HEK293T (cell line): ENCODE measurements around the gene TRPM3.

Experiments
- FOXA1 ChIP-seq: fragments of 450-650 bp; IDR thresholded peaks from 2 replicates; pipeline ENCODE4 v1.6.1; 2016; ENCODE audit warnings: mild to moderate bottlenecking
- FOXM1 ChIP-seq: fragments of 450-650 bp; IDR thresholded peaks from 2 replicates; pipeline ENCODE4 v1.6.1; 2017; ENCODE audit warnings: mild to moderate bottlenecking, borderline replicate concordance
- L3MBTL2 ChIP-seq: fragments of 450-650 bp; conservative IDR thresholded peaks from 2 replicates; pipeline ENCODE4 v1.6.1; 2016; ENCODE audit warnings: mild to moderate bottlenecking
- PKNOX1 ChIP-seq: fragments of 450-650 bp; IDR thresholded peaks from 2 replicates; pipeline ENCODE4 v1.6.1; 2016
- SUZ12 ChIP-seq: fragments of 450-650 bp; IDR thresholded peaks from 2 replicates; pipeline ENCODE4 v1.6.1; 2016; ENCODE audit warnings: mild to moderate bottlenecking

GRCh38 chr9:70537084-70537483 lies 584.3 kb downstream of the TRPM3 start:
- no peak for TF ChIP-seq PKNOX1
- no peak for TF ChIP-seq FOXM1
- TF ChIP-seq SUZ12 = no peak
- no peak for TF ChIP-seq L3MBTL2
- no peak for TF ChIP-seq FOXA1
